Sigmoid colon (tissue), 4 donors: ENCODE results near the gene ARNT2.

Experiments
- CTCF ChIP-seq, 4 experiments: fragments of 450-650 bp in 3 of 4; fragments of 200-600 bp in 1 of 4; IDR thresholded peaks; one replicate each; pipeline ENCODE4 v1.5.1; 2016 to 2019; ENCODE audit warnings: antibody characterized with exemption in 4 of 4, mild to moderate bottlenecking in 3 of 4, moderate library complexity in 2 of 4
- EP300 ChIP-seq, 4 donors: sonication (generic); formaldehyde crosslinking; IDR thresholded peaks; one replicate each; pipeline ENCODE4 v1.6.1; 2017; ENCODE audit warnings: antibody characterized with exemption in 4 of 4

- TF ChIP-seq CTCF (IDR thresholded peaks at IDR 0.05) = no peak
- no peak for TF ChIP-seq EP300 (IDR thresholded peaks at IDR 0.05)
Measured at GRCh38 chr15:80457896-80458295, 53.7 kb downstream of the ARNT2 start.
